B cell (primary cell): ENCODE measurements around the gene ATP13A1. TPM values are rescaled to one million over a fixed set of nuclear protein-coding genes. Genes with fewer than 3 reads are reported as not detected.
A peak's percentile ranks its signal among the peaks of the same experiment; 100 is the strongest.

Experiments
- ATAC-seq: fragments of 200-7000 bp; cut with Tn5 transposase; one replicate; pipeline ENCODE4 v1.10.0; 2021; ENCODE audit warnings: low read depth, mild to moderate bottlenecking, moderate number of reproducible peaks, moderate library complexity
- CTCF ChIA-PET: fragments of 350-600 bp; sonication (Branson Sonifier 250); formaldehyde crosslinking; loops from one replicate; lab custom pipeline; 2021; ENCODE audit warnings: antibody characterized with exemption, inconsistent platforms; lab: Charles Lee
- POLR2A ChIA-PET: fragments of 350-600 bp; sonication (Branson Sonifier 250); formaldehyde crosslinking; loops from one replicate; lab custom pipeline; 2021; ENCODE audit warnings: antibody characterized with exemption; lab: Charles Lee
- DNase-seq: peaks from one replicate; pipeline ENCODE4 v3.0.0; 2013
- H2AFZ ChIP-seq: 2 replicates; pipeline ENCODE4 v1.6.1; 2012; ENCODE audit warnings: mild to moderate bottlenecking, low read depth, low read length; ENCODE audit not compliant: insufficient read depth, poor library complexity, severe bottlenecking
- H3K27ac ChIP-seq, 2 donors: 1 replicate in 1 of 2; 2 replicates in 1 of 2; pipeline ENCODE4 v1.5.1; 2012 to 2013; ENCODE audit warnings: low read length in 2 of 2, mild to moderate bottlenecking in 2 of 2, moderate library complexity in 1 of 2
- H3K27me3 ChIP-seq, 4 experiments: fragments of 200-600 bp in 1 of 4; sonication (generic) in 1 of 4; replicated peaks in 1 of 4; 1 replicate in 2 of 4; 2 replicates in 2 of 4; pipeline versions ENCODE4 v1.6.1 to v1.7.0; 2013 to 2016; ENCODE audit warnings: low read length in 3 of 4, mild to moderate bottlenecking in 2 of 4, mixed read lengths in 1 of 4, moderate library complexity in 1 of 4; ENCODE audit not compliant: insufficient read depth in 4 of 4, control insufficient read depth in 3 of 4; ENCODE audit errors: control extremely low read depth in 1 of 4
- H3K36me3 ChIP-seq, 2 experiments: replicated peaks in 1 of 2; 1 replicate in 1 of 2; 2 replicates in 1 of 2; pipeline versions ENCODE4 v1.6.1 to v1.7.1; 2013; ENCODE audit warnings: low read length in 1 of 2; ENCODE audit not compliant: insufficient read depth in 2 of 2, control insufficient read depth in 1 of 2; ENCODE audit errors: control extremely low read depth in 1 of 2, extremely low read depth in 1 of 2
- H3K4me1 ChIP-seq, 2 donors: fragments of 200-600 bp in 1 of 2; sonication (generic) in 1 of 2; 1 replicate in 1 of 2; 2 replicates in 1 of 2; pipeline versions ENCODE4 v1.5.1 to v1.6.1; 2013 to 2017; ENCODE audit warnings: low read length in 2 of 2; ENCODE audit not compliant: control insufficient read depth in 2 of 2, insufficient read depth in 2 of 2
- H3K4me2 ChIP-seq: replicated peaks from 2 replicates; pipeline ENCODE3; 2012; ENCODE audit warnings: mild to moderate bottlenecking, low read depth, low read length; ENCODE audit not compliant: poor library complexity, severe bottlenecking
- H3K4me3 ChIP-seq, 5 experiments: fragments of 200-600 bp in 1 of 5; sonication (generic) in 1 of 5; 1 replicate in 3 of 5; 2 replicates in 2 of 5; pipeline versions ENCODE4 v1.5.1 to v1.7.0; 2011 to 2016; ENCODE audit warnings: low read length in 4 of 5, mild to moderate bottlenecking in 4 of 5, low read depth in 2 of 5, control low read depth in 1 of 5, moderate library complexity in 1 of 5; ENCODE audit not compliant: insufficient read depth in 1 of 5; ENCODE audit errors: control extremely low read depth in 1 of 5, extremely low read depth in 1 of 5
- H3K79me2 ChIP-seq: fragments of 200-600 bp; sonication (generic); one replicate; pipeline ENCODE4 v1.6.0; 2016; ENCODE audit warnings: low read length; ENCODE audit not compliant: control insufficient read depth, insufficient read depth
- H3K9ac ChIP-seq: fragments of 200-600 bp; sonication (generic); 2 replicates; pipeline ENCODE4 v1.6.1; 2017; ENCODE audit warnings: mild to moderate bottlenecking, low read length, moderate library complexity
- H3K9me3 ChIP-seq, 3 donors: one replicate each; pipeline versions ENCODE4 v1.6.1 to v1.7.1; 2013; ENCODE audit warnings: low read length in 2 of 3; ENCODE audit not compliant: control insufficient read depth in 2 of 3, insufficient read depth in 1 of 3; ENCODE audit errors: control extremely low read depth in 1 of 3
- H4K20me1 ChIP-seq: 2 replicates; pipeline ENCODE4 v1.6.0; 2012; ENCODE audit warnings: mild to moderate bottlenecking, low read length; ENCODE audit not compliant: insufficient read depth, control insufficient read depth, poor library complexity, severe bottlenecking
- H3K27ac Mint-ChIP-seq: one replicate; pipeline ENCODE4 v1.8.0; 2021; ENCODE audit warnings: mixed read lengths
- H3K27me3 Mint-ChIP-seq: one replicate; pipeline ENCODE4 v1.8.0; 2021; ENCODE audit warnings: mixed read lengths
- H3K4me1 Mint-ChIP-seq: one replicate; pipeline ENCODE4 v1.8.0; 2021; ENCODE audit warnings: mixed read lengths
- H3K4me3 Mint-ChIP-seq: one replicate; pipeline ENCODE4 v1.8.0; 2021; ENCODE audit warnings: mixed read lengths
- H3K9me3 Mint-ChIP-seq: one replicate; pipeline ENCODE4 v1.8.0; 2022; ENCODE audit warnings: mixed read lengths; ENCODE audit not compliant: insufficient read depth
- EZH2 ChIP-seq: IDR thresholded peaks from 2 replicates; pipeline ENCODE4 v1.6.1; 2012; ENCODE audit warnings: borderline replicate concordance, low read depth, mild to moderate bottlenecking, moderate library complexity, low read length; ENCODE audit not compliant: insufficient read depth, poor library complexity, severe bottlenecking
- WGBS: methylation state at CpG from one replicate; pipeline ENCODE4 v1.1.5; 2013; ENCODE audit warnings: missing lambda C conversion rate; ENCODE audit not compliant: insufficient coverage; 5-methylcytosine and 5-hydroxymethylcytosine counted together
- intact Hi-C: fragments of 100-400 bp; cut with micrococcal nuclease; formaldehyde crosslinking; loops from one replicate; pipeline ENCODE4 v1.10.0; 2022
- polyA plus RNA-seq: library from polyadenylated mRNA; depleted of rRNA; stranded (reverse); fragments of >200 nt; gene quantifications from 2 replicates; pipeline ENCODE4 v1.2.3, GENCODE V29; 2012
- total RNA-seq, 2 donors: library from RNA; stranded (reverse); fragments of 120-200 nt in 1 of 2; gene quantifications; 1 replicate in 1 of 2; 2 replicates in 1 of 2; pipeline versions ENCODE4 v1.2.3 to v1.2.4, GENCODE V29; 2013 to 2022
- TF ChIP-seq, protein P1 (sequence below): fragments of 200-600 bp; IDR thresholded peaks from one replicate; pipeline ENCODE4 v1.8.0; 2022; ENCODE audit warnings: antibody characterized with exemption, mild to moderate bottlenecking

The ATP13A1 gene
- total and polyA plus RNA-seq, 2 donors (not counting 1 experiment from before 2014, with no cell fraction given), result 156 to 277 TPM

GRCh38 chr19:19615086-19615485 lies 48.4 kb downstream of the ATP13A1 start:
- no peaks in the 10 kb centered on the region for H3K27me3 Mint-ChIP-seq
- Histone ChIP-seq H3K4me1 (peaks cover 11 to 16% of the 10 kb centered on the region in 2 donors), H3K36me3 (no peaks in the 10 kb centered on the region), H2AFZ (no peak overlapping the region), H4K20me1 (no peaks in the 10 kb centered on the region), H3K9me3 (no peaks in the 10 kb centered on the region), H3K9ac (no peak overlapping the region), H3K4me2 (no peak overlapping the region), H3K27ac (no peak overlapping the region), H3K27me3 (no peaks in the 10 kb centered on the region), H3K79me2 (peaks cover 6% of the 10 kb centered on the region), H3K4me3 (no peak overlapping the region)
- no peak for TF ChIP-seq EZH2
- TF ChIP-seq, protein P1, sequence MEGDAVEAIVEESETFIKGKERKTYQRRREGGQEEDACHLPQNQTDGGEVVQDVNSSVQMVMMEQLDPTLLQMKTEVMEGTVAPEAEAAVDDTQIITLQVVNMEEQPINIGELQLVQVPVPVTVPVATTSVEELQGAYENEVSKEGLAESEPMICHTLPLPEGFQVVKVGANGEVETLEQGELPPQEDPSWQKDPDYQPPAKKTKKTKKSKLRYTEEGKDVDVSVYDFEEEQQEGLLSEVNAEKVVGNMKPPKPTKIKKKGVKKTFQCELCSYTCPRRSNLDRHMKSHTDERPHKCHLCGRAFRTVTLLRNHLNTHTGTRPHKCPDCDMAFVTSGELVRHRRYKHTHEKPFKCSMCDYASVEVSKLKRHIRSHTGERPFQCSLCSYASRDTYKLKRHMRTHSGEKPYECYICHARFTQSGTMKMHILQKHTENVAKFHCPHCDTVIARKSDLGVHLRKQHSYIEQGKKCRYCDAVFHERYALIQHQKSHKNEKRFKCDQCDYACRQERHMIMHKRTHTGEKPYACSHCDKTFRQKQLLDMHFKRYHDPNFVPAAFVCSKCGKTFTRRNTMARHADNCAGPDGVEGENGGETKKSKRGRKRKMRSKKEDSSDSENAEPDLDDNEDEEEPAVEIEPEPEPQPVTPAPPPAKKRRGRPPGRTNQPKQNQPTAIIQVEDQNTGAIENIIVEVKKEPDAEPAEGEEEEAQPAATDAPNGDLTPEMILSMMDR, result no peak
- no peak overlapping the region for H3K27ac Mint-ChIP-seq
- ChIA-PET CTCF (no interaction called here), POLR2A (interaction anchor here (0.6 to 0.7 kb wide), 2 partner anchors 13 to 252 kb away, joined by 3 to 5 read pairs; no protein-coding TSS in a partner anchor)
- no peaks in the 10 kb centered on the region for H3K9me3 Mint-ChIP-seq
- peaks cover 24% of the 10 kb centered on the region for H3K4me1 Mint-ChIP-seq
- DNase-seq (no peak), ATAC-seq (no peak)
- H3K4me3 Mint-ChIP-seq, result peak overlapping the region; percentile 52
- whole genome bisulfite sequencing, result no CpG with 5 or more reads among the region's 3 CpGs
- intact Hi-C loops, result loop anchor here (5.0 kb wide), 1 partner anchor 207 kb away; the partner anchor contains the start of gene ZNF506

- Mint-ChIP-seq H3K4me1 (peaks cover 15% of the 10 kb centered on the region), H3K4me3 (no peak overlapping the region), H3K27me3 (no peaks in the 10 kb centered on the region), H3K9me3 (no peaks in the 10 kb centered on the region), H3K27ac (no peak overlapping the region)
- H3K4me3 ChIP-seq, result no peak overlapping the region
- ChIA-PET POLR2A (interaction anchor here (0.7 kb wide), 1 partner anchor 9 kb away, joined by 5 read pairs; no protein-coding TSS in a partner anchor), CTCF (interaction anchor here (1.4 kb wide), 1 partner anchor 81 kb away, joined by 6 read pairs; no protein-coding TSS in a partner anchor)
- ATAC-seq (no peak), DNase-seq (no peak)
- peaks cover 6% of the 10 kb centered on the region for H3K79me2 ChIP-seq
- H3K27ac ChIP-seq, result no peak overlapping the region
- TF ChIP-seq, protein P1, result no peak
- no peak for TF ChIP-seq EZH2
- H3K4me2 ChIP-seq, result no peak overlapping the region
- no peaks in the 10 kb centered on the region for H3K27me3 ChIP-seq
- no peaks in the 10 kb centered on the region for H3K9me3 ChIP-seq
- no peak overlapping the region for H3K9ac ChIP-seq
- intact Hi-C loops, result no loop called here
- H4K20me1 ChIP-seq, result no peaks in the 10 kb centered on the region
- 98% methylated on average over 4 of the region's 4 CpGs for WGBS
- H3K4me1 ChIP-seq, result peaks cover 5 to 8% of the 10 kb centered on the region in 2 donors
- no peak overlapping the region for H2AFZ ChIP-seq
- no peaks in the 10 kb centered on the region for H3K36me3 ChIP-seq
These were observed 50.0 kb downstream of the ATP13A1 start for GRCh38 chr19:19613506-19613905.
